HepG2 (cell line): ENCODE data around the gene RING1. TPM values are rescaled to one million over a fixed set of nuclear protein-coding genes. Genes with fewer than 3 reads are reported as not detected.

Experiments
- CBX5 ChIP-seq: sonication (generic); formaldehyde crosslinking; IDR thresholded peaks from 2 replicates; pipeline ENCODE4 v1.4.0; 2020; ENCODE audit warnings: missing genetic modification reagents, borderline replicate concordance
- FIP1L1 ChIP-seq: fragments of 200-400 bp; formaldehyde crosslinking; IDR thresholded peaks from 2 replicates; pipeline ENCODE4 v1.6.1; 2018; ENCODE audit warnings: low read depth, mild to moderate bottlenecking, low read length, moderate library complexity, borderline replicate concordance; ENCODE audit not compliant: insufficient read depth
- IKZF5 ChIP-seq: IDR thresholded peaks from 2 replicates; pipeline ENCODE4 v1.6.1; 2018; ENCODE audit warnings: missing genetic modification reagents, mild to moderate bottlenecking, missing compliant biosample characterization
- KLF9 ChIP-seq: IDR thresholded peaks from 2 replicates; pipeline ENCODE4 v1.6.1; 2016; ENCODE audit warnings: low read depth
- RFX1 ChIP-seq: fragments of 450-650 bp; IDR thresholded peaks from 2 replicates; pipeline ENCODE4 v1.6.1; 2017
- RFXANK ChIP-seq: IDR thresholded peaks from 2 replicates; pipeline ENCODE4 v1.6.1; 2016
- SMAD3 ChIP-seq: sonication (generic); formaldehyde crosslinking; IDR thresholded peaks from 2 replicates; pipeline ENCODE4 v1.4.0; 2020; ENCODE audit warnings: missing genetic modification reagents
- ZBTB44 ChIP-seq: sonication (generic); formaldehyde crosslinking; IDR thresholded peaks from 2 replicates; pipeline ENCODE4 v1.4.0; 2020; ENCODE audit warnings: missing genetic modification reagents
- ZNF235 ChIP-seq: sonication (generic); formaldehyde crosslinking; IDR thresholded peaks from 2 replicates; pipeline ENCODE4 v1.8.1; 2023; ENCODE audit warnings: mild to moderate bottlenecking, missing genetic modification reagents, borderline replicate concordance
- ZNF382 ChIP-seq: sonication (generic); formaldehyde crosslinking; IDR thresholded peaks from 2 replicates; pipeline ENCODE4 v1.5.0; 2020; ENCODE audit warnings: missing genetic modification reagents, mild to moderate bottlenecking, borderline replicate concordance
- ZNF557 ChIP-seq: sonication (generic); formaldehyde crosslinking; IDR thresholded peaks from 2 replicates; pipeline ENCODE4 v1.4.0; 2020; ENCODE audit warnings: missing genetic modification reagents
- ZNF891 ChIP-seq: sonication (generic); formaldehyde crosslinking; IDR thresholded peaks from 2 replicates; pipeline ENCODE4 v1.5.0; 2020; ENCODE audit warnings: mild to moderate bottlenecking, missing genetic modification reagents
- ZUFSP ChIP-seq: sonication (generic); formaldehyde crosslinking; IDR thresholded peaks from 2 replicates; pipeline ENCODE4 v1.9.0; 2021; ENCODE audit warnings: missing genetic modification reagents, mild to moderate bottlenecking, borderline replicate concordance
- polyA plus RNA-seq, 8 experiments: library from polyadenylated mRNA; depleted of rRNA in 3 of 8; stranded (reverse) in 7 of 8; unstranded in 1 of 8; fragments of >200 nt; fragmentation: Illumina TruSeq in 4 of 8; extraction: Trizol in 4 of 8; gene quantifications; 2 replicates each; pipeline versions ENCODE4 v1.2.1 to v1.2.3, GENCODE V29; 2011 to 2016; ENCODE audit warnings: low read depth in 4 of 8, missing spikeins in 1 of 8, mixed read lengths in 1 of 8; ENCODE audit not compliant: insufficient read depth in 1 of 8
- total RNA-seq, 5 experiments: library from RNA; depleted of rRNA; stranded (reverse); fragments of >200 nt; fragmentation: Illumina TruSeq; extraction: Trizol; gene quantifications; 2 replicates each; pipeline ENCODE4 v1.2.3, GENCODE V29; 2016; ENCODE audit warnings: low read depth in 1 of 5
- TF ChIP-seq, protein P1 (sequence below): sonication (generic); formaldehyde crosslinking; IDR thresholded peaks from 2 replicates; pipeline ENCODE4 v1.4.0; 2020; ENCODE audit warnings: missing genetic modification reagents, borderline replicate concordance
- TF ChIP-seq, protein P2 (sequence below), 2 experiments: sonication (generic) in 1 of 2; formaldehyde crosslinking in 1 of 2; IDR thresholded peaks; 2 replicates each; pipeline versions ENCODE4 v1.5.1 to v1.6.1; 2011 to 2020; ENCODE audit warnings: borderline replicate concordance in 1 of 2, low read depth in 1 of 2, low read length in 1 of 2, mild to moderate bottlenecking in 1 of 2, missing genetic modification reagents in 1 of 2, moderate library complexity in 1 of 2

The RING1 gene
- total and polyA plus RNA-seq, 2 of the 13 experiments (the other 11 are each of a cell fraction or from before 2014, with no cell fraction given), result 23.9 to 33.6 TPM

DNA sequence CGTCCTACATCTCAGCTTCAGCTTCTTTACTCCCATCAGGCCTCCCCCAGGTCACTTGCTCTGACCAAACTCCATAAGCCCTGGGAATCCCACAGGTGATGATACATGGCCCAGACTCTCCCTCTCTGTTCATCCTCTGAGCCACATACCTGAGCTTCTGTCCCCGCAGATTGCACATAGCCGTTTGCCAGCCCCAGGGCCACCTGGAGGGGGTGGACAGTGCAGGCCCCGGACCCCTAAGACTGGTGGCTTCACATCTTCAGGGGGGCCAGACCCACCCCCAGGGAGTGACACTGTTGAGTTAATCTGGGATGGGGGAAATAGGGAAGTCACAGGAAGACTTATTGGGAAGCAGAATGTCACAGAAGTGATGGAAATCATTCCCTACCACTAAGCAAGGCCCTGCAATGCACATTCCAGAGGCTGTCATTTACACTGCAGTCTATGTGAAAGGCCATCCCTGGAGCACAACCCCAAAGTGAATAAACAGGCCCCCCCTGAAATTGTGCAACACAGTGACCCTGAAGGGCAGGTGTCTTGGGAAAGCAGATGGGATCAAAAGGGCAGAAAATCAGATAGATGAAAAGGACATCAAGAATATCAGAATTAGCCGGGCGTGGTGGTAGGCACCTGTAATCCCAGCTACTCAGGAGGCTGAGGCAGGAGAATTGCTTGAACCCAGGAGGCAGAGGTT is 10.0 kb upstream of the RING1 start (continued):
- TF ChIP-seq ZUFSP (no peak), CBX5 (0 out of 2 replicates have a peak, but pooled peaks have one; percentile 36), ZNF891 (no peak), ZNF382 (CRISPR knock-in tag) (no peak), ZBTB44 (CRISPR knock-in tag) (no peak), ZNF557 (CRISPR knock-in tag) (no peak), FIP1L1 (no peak), KLF9 (CRISPR knock-in tag) (no peak), RFX1 (no peak), ZNF235 (CRISPR knock-in tag) (0 out of 2 replicates have a peak, but pooled peaks have one; percentile 45), RFXANK (CRISPR knock-in tag) (no peak), SMAD3 (CRISPR knock-in tag) (peak; percentile 98), IKZF5 (CRISPR knock-in tag) (peak; percentile 81; the same call in 1 of the 2 replicates)
- TF ChIP-seq, protein P1, sequence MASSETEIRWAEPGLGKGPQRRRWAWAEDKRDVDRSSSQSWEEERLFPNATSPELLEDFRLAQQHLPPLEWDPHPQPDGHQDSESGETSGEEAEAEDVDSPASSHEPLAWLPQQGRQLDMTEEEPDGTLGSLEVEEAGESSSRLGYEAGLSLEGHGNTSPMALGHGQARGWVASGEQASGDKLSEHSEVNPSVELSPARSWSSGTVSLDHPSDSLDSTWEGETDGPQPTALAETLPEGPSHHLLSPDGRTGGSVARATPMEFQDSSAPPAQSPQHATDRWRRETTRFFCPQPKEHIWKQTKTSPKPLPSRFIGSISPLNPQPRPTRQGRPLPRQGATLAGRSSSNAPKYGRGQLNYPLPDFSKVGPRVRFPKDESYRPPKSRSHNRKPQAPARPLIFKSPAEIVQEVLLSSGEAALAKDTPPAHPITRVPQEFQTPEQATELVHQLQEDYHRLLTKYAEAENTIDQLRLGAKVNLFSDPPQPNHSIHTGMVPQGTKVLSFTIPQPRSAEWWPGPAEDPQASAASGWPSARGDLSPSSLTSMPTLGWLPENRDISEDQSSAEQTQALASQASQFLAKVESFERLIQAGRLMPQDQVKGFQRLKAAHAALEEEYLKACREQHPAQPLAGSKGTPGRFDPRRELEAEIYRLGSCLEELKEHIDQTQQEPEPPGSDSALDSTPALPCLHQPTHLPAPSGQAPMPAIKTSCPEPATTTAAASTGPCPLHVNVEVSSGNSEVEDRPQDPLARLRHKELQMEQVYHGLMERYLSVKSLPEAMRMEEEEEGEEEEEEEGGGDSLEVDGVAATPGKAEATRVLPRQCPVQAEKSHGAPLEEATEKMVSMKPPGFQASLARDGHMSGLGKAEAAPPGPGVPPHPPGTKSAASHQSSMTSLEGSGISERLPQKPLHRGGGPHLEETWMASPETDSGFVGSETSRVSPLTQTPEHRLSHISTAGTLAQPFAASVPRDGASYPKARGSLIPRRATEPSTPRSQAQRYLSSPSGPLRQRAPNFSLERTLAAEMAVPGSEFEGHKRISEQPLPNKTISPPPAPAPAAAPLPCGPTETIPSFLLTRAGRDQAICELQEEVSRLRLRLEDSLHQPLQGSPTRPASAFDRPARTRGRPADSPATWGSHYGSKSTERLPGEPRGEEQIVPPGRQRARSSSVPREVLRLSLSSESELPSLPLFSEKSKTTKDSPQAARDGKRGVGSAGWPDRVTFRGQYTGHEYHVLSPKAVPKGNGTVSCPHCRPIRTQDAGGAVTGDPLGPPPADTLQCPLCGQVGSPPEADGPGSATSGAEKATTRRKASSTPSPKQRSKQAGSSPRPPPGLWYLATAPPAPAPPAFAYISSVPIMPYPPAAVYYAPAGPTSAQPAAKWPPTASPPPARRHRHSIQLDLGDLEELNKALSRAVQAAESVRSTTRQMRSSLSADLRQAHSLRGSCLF (CRISPR knock-in tag), result no peak
- TF ChIP-seq, protein P2, sequence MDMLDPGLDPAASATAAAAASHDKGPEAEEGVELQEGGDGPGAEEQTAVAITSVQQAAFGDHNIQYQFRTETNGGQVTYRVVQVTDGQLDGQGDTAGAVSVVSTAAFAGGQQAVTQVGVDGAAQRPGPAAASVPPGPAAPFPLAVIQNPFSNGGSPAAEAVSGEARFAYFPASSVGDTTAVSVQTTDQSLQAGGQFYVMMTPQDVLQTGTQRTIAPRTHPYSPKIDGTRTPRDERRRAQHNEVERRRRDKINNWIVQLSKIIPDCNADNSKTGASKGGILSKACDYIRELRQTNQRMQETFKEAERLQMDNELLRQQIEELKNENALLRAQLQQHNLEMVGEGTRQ (IDR thresholded peaks at IDR 0.05; ENCODE audit: low read depth, low read length), result no peak
- TF ChIP-seq, protein P2 (CRISPR knock-in tag; IDR thresholded peaks at IDR 0.05; ENCODE audit: borderline replicate concordance), result no peak
